ENCODE data around the gene SH3TC2.

The SH3TC2 gene

DNA sequence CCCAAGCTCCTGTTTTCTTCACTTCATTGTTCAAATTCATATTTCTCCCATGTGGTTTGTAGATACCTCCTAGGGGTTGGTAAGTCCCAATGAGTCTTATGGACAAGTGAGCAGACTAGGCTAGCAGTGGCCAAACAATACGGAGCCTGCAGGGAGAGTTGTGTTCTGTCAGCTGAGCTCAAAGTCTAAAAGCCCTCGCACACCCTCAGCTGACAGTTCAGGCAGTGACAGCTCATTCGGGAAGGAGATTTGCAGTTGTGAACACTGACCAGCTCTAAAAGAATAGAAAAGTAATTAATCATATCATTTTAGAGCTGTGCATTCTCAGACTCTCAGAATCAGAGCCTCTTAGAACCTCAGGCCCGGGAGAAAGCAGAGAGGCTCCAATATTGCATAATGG is 95.1 kb downstream of the SH3TC2 start:
- no peak for DNase-seq

DNA sequence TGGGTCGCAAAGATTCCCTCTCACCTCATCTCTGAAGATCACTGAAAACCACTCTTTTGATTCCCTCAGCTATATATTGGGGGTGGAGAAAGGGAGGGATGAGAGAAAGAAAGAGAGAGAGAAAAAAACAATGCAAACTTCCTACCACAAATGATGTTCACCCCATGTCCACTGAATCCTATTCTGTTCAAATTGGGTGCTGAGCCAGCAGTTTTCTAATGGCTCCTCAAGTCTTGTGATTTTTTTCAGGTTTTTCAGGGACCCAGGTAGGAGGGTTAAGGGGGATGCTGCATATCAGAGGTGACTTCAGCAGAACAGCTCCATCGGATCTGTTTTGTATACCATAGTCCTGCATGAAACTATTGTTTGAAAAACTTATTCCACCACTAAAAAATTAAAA is 95.9 kb downstream of the SH3TC2 start:
- no peak for DNase-seq

GRCh38 chr5:148966348-148966747 is 96.5 kb downstream of the SH3TC2 start:
- no peak for DNase-seq

- DNase-seq = no peak
These were observed 97.2 kb downstream of the SH3TC2 start for GRCh38 chr5:148965511-148966265.

DNA sequence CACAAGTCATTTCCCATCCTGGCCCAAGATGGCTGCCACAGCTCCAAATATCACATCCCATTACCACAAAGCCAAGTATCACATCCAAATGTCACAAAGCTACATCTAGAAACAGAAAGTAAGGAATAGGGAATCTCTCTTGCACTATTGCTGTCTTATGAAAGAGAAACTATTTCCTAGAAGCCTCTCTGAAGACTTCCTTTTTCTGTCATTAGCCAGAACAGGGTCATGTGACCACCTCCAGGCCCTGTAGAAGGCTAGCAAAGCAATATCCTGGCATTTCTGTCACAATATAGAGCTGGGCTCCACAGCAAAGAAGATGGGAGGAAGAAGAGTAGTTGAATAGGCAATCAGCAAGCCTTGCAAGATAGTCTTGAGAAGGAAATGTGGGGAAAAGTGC is 99.2 kb downstream of the SH3TC2 start:
- DNase-seq = no peak

DNA sequence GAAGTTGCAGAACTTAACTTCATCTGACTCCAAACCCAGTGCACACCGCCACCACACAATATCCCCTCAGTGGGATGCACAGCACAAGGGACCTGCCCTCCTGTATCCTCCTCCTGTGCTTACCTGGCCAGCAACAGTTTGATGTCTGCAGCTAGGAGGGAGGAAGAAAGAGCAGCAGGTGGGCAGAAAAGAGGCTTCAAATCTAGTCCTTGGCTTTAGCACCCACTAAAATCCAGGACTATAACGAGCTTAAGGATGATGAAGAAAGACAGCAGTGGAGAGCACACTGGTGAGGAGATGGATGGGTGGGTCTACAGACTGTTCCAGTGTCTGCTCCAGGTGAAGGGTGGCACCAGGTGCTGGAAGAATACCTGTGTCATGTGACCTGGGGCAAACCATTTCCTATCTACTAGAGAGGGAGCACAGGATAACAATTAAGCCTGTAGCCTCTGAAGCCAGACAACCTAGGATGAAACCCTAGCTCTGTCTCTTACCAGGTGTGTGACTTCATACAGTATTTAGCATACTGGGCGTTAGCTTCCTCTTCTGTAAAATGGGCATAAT is 100.0 kb downstream of the SH3TC2 start:
- DNase-seq = no peak

DNA sequence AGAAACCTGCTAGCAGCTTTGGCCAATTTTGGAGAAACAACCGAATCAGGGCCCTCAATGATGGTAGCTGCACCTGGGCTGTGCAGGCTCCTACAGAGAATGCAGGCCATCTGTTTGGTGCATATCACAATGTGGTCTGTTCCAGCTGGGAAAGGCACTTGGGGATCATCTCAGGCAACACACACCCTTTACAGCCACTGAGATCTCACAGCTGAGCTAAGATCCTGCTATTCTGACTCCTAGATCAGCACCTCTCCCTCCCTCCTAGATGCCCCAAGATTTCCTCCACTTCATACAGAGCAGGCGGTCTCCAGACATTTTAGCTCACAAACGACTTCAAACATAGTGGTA is 100.7 kb downstream of the SH3TC2 start:
- no peak for DNase-seq

GRCh38 chr5:148961261-148962199 is 101.3 kb downstream of the SH3TC2 start:
- DNase-seq = no peak

DNA sequence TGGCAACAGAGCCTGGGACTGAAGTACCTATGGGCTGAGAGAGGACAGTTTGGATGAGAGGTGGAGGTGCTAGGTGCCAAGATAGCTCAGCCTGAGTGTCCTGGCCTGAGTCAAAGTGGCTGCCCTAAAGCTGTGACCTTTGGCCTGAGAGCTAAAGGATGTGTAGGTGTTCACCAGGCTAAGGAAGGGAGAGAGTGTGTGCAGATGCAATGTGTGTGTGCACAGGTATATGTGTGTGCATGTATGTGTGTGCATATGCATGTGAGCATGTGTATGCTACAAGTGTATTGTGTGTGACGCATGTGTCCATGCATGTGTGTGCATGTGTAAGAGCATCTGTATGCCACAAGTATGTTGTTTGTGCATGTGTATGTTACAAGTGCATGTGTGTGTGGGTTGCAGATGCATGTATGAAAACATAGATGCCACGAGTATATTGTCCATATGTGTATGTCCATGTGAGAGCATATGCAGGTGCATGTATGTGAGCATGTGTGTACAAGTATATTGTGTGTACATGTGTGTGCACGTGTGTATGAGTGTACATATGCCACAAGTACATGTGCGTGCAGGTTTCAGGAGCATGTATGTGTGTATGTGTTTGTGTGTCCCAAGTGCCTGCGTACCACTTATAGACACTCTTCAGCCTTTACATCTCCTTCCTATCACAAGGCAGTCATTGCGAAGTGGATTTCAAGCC is 102.6 kb downstream of the SH3TC2 start:
- no peak for DNase-seq

- DNase-seq = peak; percentile 46 to 51
These were observed 105.2 kb downstream of the SH3TC2 start for GRCh38 chr5:148957591-148958202.

- no peak for DNase-seq
These were observed 106.1 kb downstream of the SH3TC2 start for GRCh38 chr5:148956477-148957385.

All from stimulated activated CD4-positive, alpha-beta T cell treated with anti-CD3 and anti-CD28 coated beads, Interleukin-2, amount 100 ng/mL, for 48 hours (primary cell).